GM12878 (cell line): Measurements from ENCODE around the gene TAF3. TPM values are rescaled to one million over a fixed set of nuclear protein-coding genes. Genes with fewer than 3 reads are reported as not detected.

ENCODE experiments used
- ASH2L ChIP-seq: fragments of 300-600, 200-600 bp; sonication (generic); IDR thresholded peaks from 2 replicates; pipeline ENCODE4 v1.6.1; 2017; ENCODE audit warnings: low read depth, mild to moderate bottlenecking, borderline replicate concordance
- BACH1 ChIP-seq: fragments of 450-650 bp; IDR thresholded peaks from 2 replicates; pipeline ENCODE4 v1.6.1; 2017; ENCODE audit warnings: mild to moderate bottlenecking, borderline replicate concordance
- BRCA1 ChIP-seq: IDR thresholded peaks from 2 replicates; pipeline ENCODE4 v1.6.1; 2011; ENCODE audit warnings: low read depth, low read length, improper control_type of control experiment
- EED ChIP-seq: sonication (generic); IDR thresholded peaks from 2 replicates; pipeline ENCODE4 v1.6.1; 2016; ENCODE audit warnings: antibody characterized with exemption, low read depth
- EP300 ChIP-seq, 2 experiments: fragments of 150-350 bp in 1 of 2; IDR thresholded peaks; 2 replicates each; pipeline ENCODE4 v1.6.1; 2011 to 2012; ENCODE audit warnings: low read depth in 2 of 2, low read length in 2 of 2, borderline replicate concordance in 1 of 2, improper control_type of control experiment in 1 of 2, inconsistent platforms in 1 of 2; ENCODE audit not compliant: control insufficient read depth in 1 of 2
- GATAD2B ChIP-seq: fragments of 450-650 bp; conservative IDR thresholded peaks from 2 replicates; pipeline ENCODE4 v1.6.1; 2017; ENCODE audit warnings: low read depth, mild to moderate bottlenecking, moderate library complexity
- NBN ChIP-seq: fragments of 450-650 bp; IDR thresholded peaks from 2 replicates; pipeline ENCODE4 v1.6.1; 2016
- NR2C1 ChIP-seq: fragments of 450-650 bp; IDR thresholded peaks from 2 replicates; pipeline ENCODE4 v1.6.1; 2017; ENCODE audit warnings: antibody characterized with exemption, mild to moderate bottlenecking, moderate library complexity
- NRF1 ChIP-seq: conservative IDR thresholded peaks from 2 replicates; pipeline ENCODE4 v1.6.1; 2011; ENCODE audit warnings: mild to moderate bottlenecking, low read depth, low read length, improper control_type of control experiment
- POLR2AphosphoS2 ChIP-seq: IDR thresholded peaks from 2 replicates; pipeline ENCODE4 v1.6.1; 2011; ENCODE audit warnings: low read depth, mild to moderate bottlenecking, low read length, improper control_type of control experiment, moderate library complexity
- RB1 ChIP-seq: fragments of 450-650 bp; formaldehyde crosslinking; IDR thresholded peaks from 2 replicates; pipeline ENCODE4 v1.6.1; 2017; ENCODE audit warnings: mild to moderate bottlenecking, borderline replicate concordance
- SIN3A ChIP-seq: IDR thresholded peaks from 2 replicates; pipeline ENCODE4 v1.6.1; 2012; ENCODE audit warnings: low read depth, low read length, improper control_type of control experiment
- SMAD5 ChIP-seq: IDR thresholded peaks from 2 replicates; pipeline ENCODE4 v1.6.1; 2016; ENCODE audit warnings: antibody characterized with exemption, low read depth
- TBL1XR1 ChIP-seq: IDR thresholded peaks from 2 replicates; pipeline ENCODE4 v1.6.1; 2012; ENCODE audit warnings: low read depth, low read length, improper control_type of control experiment
- ZBTB40 ChIP-seq: fragments of 450-650 bp; IDR thresholded peaks from 2 replicates; pipeline ENCODE4 v1.6.1; 2016; ENCODE audit warnings: mild to moderate bottlenecking, moderate library complexity, borderline replicate concordance
- polyA plus RNA-seq, 11 experiments: library from polyadenylated mRNA; depleted of rRNA in 4 of 11; unstranded in 6 of 11; stranded (reverse) in 5 of 11; fragments of >200 nt; fragmentation: Nextera tagmentation in 4 of 11; fragmentation: Illumina TruSeq in 1 of 11; extraction: Ambion mirVana in 4 of 11; extraction: Trizol in 1 of 11; gene quantifications; 1 replicate in 1 of 11; 2 replicates in 10 of 11; pipeline versions ENCODE4 v1.2.1 to v1.2.3, GENCODE V29; 2011 to 2016; ENCODE audit warnings: inconsistent platforms in 2 of 11, missing spikeins in 2 of 11, low read depth in 1 of 11
- total RNA-seq, 4 experiments: library from RNA; depleted of rRNA in 3 of 4; stranded (reverse); fragments of >200 nt in 3 of 4; fragmentation: Illumina TruSeq in 1 of 4; extraction: Trizol in 1 of 4; gene quantifications; 2 replicates each; pipeline versions ENCODE4 v1.2.1 to v1.2.3, GENCODE V29; 2013 to 2021
- TF ChIP-seq, protein P1 (sequence below): fragments of 450-650 bp; conservative IDR thresholded peaks from 2 replicates; pipeline ENCODE4 v1.6.1; 2017; ENCODE audit warnings: mild to moderate bottlenecking, moderate library complexity
- TF ChIP-seq, protein P2 (sequence below): fragments of 450-650 bp; IDR thresholded peaks from 2 replicates; pipeline ENCODE4 v1.6.1; 2016; ENCODE audit warnings: mild to moderate bottlenecking
- TF ChIP-seq, protein P3 (sequence below): fragments of 450-650 bp; IDR thresholded peaks from 2 replicates; pipeline ENCODE4 v1.6.1; 2017; ENCODE audit warnings: mild to moderate bottlenecking, moderate library complexity

TAF3 gene
- total and polyA plus RNA-seq, 10 of the 15 experiments (the other 5 are each of a cell fraction or from before 2014, with no cell fraction given) = 2.0 to 10.1 (median 3.7) TPM

DNA sequence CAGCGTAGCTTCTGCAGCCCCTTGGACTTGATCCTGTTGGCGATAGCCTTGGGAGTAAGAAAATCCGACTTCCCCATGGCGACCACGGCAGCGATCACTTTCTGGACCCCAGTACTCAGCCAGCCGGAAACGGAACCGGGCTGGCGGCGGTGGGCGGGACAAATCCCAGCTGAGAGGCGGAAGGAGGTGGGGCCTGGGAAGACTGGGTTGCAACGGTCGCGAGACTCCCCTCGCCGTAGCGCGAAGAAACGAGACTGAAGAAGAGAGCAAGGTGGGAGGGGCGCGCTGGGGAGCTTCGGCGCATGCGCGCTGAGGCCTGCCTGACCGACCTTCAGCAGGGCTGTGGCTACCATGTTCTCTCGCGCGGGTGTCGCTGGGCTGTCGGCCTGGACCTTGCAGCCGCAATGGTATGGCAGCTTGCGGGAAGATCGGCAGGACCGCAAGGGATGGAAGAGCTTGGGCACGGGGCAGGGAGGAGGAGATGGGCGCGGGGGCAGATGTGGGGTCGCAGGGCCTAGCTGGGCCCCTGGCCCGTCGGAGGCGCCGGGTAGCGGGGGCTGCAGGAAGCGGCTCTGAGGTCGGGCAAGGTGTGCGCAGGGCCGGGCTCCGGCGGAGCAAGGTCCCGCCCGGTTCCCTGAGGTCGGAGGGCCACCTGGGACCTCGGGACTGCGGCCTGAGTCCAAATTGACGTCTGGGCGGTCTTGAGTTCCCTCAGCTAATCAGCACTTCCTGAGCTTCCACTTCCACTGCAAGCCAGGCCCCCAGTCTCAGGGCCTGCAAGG lies 30.3 kb upstream of the TAF3 start, which contains the start of the genes ATP5F1C and KIN (continued):
- TF ChIP-seq, protein P1, sequence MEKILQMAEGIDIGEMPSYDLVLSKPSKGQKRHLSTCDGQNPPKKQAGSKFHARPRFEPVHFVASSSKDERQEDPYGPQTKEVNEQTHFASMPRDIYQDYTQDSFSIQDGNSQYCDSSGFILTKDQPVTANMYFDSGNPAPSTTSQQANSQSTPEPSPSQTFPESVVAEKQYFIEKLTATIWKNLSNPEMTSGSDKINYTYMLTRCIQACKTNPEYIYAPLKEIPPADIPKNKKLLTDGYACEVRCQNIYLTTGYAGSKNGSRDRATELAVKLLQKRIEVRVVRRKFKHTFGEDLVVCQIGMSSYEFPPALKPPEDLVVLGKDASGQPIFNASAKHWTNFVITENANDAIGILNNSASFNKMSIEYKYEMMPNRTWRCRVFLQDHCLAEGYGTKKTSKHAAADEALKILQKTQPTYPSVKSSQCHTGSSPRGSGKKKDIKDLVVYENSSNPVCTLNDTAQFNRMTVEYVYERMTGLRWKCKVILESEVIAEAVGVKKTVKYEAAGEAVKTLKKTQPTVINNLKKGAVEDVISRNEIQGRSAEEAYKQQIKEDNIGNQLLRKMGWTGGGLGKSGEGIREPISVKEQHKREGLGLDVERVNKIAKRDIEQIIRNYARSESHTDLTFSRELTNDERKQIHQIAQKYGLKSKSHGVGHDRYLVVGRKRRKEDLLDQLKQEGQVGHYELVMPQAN = peak; percentile 45
- TF ChIP-seq SIN3A = peak; percentile 72
- TF ChIP-seq EP300 (IDR thresholded peaks at IDR 0.05; ENCODE audit: borderline replicate concordance in 1 of 2, control insufficient read depth in 1 of 2, low read depth in 2 of 2, low read length in 2 of 2) = no peak
- no peak; the same call in 1 of the 2 replicates for TF ChIP-seq BACH1
- TF ChIP-seq ZBTB40 = peak; percentile 91
- TF ChIP-seq, protein P2, sequence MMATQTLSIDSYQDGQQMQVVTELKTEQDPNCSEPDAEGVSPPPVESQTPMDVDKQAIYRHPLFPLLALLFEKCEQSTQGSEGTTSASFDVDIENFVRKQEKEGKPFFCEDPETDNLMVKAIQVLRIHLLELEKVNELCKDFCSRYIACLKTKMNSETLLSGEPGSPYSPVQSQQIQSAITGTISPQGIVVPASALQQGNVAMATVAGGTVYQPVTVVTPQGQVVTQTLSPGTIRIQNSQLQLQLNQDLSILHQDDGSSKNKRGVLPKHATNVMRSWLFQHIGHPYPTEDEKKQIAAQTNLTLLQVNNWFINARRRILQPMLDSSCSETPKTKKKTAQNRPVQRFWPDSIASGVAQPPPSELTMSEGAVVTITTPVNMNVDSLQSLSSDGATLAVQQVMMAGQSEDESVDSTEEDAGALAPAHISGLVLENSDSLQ = peak; percentile 63
- no peak for TF ChIP-seq EED
- peak; percentile 75; the same call in 1 of the 2 replicates for TF ChIP-seq SMAD5
- TF ChIP-seq NR2C1 = no peak
- TF ChIP-seq ASH2L = peak; percentile 55; the same call in 1 of the 2 replicates
- TF ChIP-seq RB1 = no peak; the same call in 1 of the 2 replicates
- TF ChIP-seq, protein P3, sequence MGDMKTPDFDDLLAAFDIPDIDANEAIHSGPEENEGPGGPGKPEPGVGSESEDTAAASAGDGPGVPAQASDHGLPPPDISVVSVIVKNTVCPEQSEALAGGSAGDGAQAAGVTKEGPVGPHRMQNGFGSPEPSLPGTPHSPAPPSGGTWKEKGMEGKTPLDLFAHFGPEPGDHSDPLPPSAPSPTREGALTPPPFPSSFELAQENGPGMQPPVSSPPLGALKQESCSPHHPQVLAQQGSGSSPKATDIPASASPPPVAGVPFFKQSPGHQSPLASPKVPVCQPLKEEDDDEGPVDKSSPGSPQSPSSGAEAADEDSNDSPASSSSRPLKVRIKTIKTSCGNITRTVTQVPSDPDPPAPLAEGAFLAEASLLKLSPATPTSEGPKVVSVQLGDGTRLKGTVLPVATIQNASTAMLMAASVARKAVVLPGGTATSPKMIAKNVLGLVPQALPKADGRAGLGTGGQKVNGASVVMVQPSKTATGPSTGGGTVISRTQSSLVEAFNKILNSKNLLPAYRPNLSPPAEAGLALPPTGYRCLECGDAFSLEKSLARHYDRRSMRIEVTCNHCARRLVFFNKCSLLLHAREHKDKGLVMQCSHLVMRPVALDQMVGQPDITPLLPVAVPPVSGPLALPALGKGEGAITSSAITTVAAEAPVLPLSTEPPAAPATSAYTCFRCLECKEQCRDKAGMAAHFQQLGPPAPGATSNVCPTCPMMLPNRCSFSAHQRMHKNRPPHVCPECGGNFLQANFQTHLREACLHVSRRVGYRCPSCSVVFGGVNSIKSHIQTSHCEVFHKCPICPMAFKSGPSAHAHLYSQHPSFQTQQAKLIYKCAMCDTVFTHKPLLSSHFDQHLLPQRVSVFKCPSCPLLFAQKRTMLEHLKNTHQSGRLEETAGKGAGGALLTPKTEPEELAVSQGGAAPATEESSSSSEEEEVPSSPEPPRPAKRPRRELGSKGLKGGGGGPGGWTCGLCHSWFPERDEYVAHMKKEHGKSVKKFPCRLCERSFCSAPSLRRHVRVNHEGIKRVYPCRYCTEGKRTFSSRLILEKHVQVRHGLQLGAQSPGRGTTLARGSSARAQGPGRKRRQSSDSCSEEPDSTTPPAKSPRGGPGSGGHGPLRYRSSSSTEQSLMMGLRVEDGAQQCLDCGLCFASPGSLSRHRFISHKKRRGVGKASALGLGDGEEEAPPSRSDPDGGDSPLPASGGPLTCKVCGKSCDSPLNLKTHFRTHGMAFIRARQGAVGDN = peak; percentile 46; the same call in 1 of the 2 replicates
- TF ChIP-seq POLR2AphosphoS2 = peak; percentile 83; the same call in 1 of the 2 replicates
- no peak for TF ChIP-seq TBL1XR1
- TF ChIP-seq NRF1 = peak; percentile 53
- TF ChIP-seq NBN = peak; percentile 49; the same call in 1 of the 2 replicates
- TF ChIP-seq GATAD2B = peak; percentile 33; the same call in 1 of the 2 replicates
- peak; percentile 90 for TF ChIP-seq BRCA1
